EH (cell line): ENCODE data around the gene TNNI3.
"Not testable (repeated sequence)": the region's sequence is repeated elsewhere in the genome, so short reads cannot be mapped to it uniquely, and the experiment has no call there.

Experiments
- DNase-seq: peaks from one replicate; pipeline ENCODE4 v3.0.0-alpha.2; 2015; ENCODE audit warnings: low read depth

The TNNI3 gene

DNA sequence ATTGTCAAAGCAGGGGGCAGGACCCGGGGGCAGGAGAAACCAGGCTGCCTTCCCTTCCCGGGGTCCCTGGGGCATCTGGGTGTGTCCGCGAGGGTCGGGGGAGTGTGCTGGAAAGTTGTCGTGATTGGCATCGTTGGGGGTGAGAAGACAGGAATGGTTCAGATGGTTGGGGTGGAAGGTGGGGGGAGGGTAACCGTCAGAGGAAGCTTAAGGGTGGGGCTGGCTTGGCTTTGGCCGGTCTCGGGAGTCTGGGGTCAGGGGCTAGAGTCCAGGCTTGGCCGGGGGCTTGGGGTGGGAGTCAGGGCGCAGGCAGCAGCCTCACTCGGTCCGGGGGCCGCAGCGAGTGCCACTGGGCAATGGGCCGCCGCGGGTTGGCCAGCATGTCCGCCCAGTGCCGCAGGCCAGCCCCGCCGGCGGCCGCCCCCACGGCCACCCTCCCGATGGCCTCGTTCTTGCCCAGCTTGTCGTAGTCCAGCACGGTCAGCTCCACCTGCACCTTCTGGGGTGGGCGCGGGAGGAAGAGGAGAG is 15.7 kb upstream of the TNNI3 start:
- DNase-seq: no peak

DNA sequence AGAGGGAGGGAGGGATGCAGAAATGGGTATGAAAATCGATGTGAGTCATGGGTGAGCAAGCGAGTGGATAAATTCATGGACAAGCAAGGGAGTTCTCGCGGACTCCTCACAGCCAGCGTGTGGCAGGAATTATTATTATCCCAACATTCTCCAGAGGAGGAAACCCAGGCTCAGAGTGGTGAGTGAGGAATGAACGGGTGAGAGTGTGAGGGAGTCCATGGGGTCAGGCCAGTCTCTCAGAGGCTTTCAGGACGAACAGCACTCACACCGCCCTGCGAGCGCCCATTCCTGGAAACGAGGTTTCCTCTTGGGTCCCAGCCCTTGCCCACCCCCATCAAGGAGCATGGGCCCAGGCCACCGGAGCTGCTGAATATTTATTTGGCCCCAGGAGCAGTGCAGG is 15.2 kb upstream of the TNNI3 start:
- DNase-seq: peak; percentile 89

DNA sequence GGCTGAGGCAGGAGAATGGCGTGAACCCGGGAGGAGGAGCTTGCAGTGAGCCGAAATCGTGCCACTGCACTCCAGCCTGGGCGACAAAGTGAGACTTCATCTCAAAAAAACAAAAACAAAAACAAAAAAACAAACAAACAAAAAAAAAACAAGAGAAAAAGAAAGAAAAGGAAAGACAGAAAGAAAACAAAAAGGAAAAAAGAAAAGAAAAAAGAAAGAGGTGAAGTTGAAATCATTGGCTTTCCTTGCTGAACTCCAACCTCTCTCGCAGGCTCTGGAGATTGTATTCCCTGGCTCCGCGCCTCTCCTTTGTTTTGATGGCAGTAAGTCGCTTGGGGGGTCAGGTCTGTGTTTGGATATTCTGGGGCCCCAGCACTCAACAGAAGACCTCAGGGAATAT is 14.8 kb upstream of the TNNI3 start:
- DNase-seq: not testable (repeated sequence)

DNA sequence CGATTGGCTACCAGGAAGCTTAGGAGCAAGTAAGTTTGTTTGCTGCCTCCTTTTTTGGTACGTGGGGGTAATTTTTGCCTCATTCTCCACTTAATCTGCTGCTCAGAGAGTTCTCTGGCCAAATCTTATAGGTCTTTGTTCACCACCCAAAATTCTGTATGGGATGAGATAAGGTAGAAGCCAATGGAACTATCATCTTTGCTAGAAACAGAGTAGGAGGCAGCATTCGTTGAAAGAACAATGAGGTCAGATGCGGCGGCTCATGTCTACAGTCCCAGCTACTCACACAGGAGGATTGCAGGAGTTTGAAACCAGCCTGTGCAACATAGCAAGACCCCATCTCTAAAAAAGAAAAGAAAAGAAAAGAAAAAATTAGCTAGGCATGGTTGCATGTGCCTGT is 13.9 kb upstream of the TNNI3 start:
- DNase-seq: no peak

DNA sequence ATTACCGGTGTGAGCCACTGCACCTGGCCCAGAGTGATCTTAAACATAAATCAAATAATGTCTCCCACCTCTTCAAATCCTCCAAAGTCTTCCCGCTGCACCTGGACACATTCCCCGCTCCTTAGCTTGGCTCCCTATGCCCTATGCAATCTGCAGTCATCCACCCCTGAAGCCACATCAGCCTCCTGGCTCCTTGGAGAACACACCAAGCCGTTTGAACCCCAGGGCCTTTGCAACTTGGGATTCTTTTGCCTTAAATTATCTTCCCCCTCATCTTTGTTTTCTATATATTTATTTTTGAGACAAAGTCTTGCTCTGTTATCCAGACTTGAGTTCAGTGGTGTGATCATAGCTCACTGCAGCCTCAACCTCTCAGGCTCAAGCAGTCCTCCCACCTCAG is 11.6 kb upstream of the TNNI3 start:
- DNase-seq: no peak

DNA sequence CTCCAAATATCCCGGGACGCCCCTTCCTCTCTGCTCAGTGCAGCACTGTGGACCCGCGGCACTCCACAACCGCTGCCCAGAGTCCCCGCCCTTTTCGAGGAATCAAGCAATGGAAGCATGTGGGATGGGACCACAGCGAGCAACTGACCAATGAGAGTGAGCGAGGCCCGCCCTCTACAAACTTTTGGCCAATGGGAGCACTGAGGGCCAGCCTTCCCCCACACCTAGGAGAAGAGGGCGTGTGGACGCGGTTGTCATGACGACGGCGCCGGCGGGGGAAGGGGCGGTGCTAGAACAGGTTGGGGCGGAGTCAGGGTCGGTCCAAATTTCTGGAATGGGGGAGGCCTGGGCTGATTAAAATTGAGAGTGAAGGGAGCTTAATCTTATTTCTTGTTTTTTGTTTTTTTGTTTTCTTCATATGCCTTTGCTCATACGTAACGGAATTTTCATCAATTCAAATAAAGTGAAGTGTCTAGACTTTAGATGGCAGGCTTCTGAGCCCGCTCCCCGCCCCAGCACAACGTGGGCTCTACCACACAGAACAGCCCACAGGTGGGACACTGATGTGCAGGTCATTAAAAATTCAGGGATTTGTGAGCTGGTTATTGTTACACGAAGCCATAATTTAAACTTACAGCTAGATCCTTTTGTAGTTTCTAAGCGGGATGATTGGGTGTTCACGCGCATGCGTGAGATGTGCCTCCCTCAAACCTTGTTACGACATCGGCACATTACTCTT is 9.2 kb upstream of the TNNI3 start, which contains the start of gene DNAAF3:
TSS of gene DNAAF3 (minus strand) at position 84 of the 739 bp plus-strand sequence. CDS start 200 bp downstream, outside the sequence.
- DNase-seq: peak; percentile 99

DNA sequence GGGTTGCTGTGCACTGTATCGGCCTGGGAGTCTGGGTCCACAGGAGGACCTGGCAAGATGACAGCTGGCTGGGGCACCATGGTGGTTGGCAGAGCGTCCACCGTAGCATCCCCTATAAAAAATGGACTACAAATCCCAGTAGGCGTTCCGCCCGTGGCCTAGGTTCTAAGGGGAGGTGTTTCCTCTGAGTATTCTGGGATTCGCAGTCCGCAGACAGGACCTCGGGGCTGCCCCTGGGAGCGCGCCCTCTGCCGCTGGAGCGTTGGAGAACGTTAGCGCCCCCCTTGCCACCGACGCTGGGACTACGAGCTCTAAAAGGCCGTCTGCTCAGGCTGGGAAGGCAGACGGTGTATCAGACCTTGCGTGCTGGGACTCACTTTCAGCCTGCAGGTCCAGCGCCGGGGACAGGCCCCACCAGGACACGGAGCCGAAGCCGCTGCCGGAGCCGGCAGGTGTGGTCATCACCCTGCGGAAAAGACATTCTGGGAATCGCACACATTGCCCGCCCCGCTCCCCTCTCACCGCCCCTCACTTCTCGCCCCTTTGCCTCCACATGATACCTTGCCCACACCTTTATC is 8.5 kb upstream of the TNNI3 start:
- DNase-seq: peak; percentile 82

DNA sequence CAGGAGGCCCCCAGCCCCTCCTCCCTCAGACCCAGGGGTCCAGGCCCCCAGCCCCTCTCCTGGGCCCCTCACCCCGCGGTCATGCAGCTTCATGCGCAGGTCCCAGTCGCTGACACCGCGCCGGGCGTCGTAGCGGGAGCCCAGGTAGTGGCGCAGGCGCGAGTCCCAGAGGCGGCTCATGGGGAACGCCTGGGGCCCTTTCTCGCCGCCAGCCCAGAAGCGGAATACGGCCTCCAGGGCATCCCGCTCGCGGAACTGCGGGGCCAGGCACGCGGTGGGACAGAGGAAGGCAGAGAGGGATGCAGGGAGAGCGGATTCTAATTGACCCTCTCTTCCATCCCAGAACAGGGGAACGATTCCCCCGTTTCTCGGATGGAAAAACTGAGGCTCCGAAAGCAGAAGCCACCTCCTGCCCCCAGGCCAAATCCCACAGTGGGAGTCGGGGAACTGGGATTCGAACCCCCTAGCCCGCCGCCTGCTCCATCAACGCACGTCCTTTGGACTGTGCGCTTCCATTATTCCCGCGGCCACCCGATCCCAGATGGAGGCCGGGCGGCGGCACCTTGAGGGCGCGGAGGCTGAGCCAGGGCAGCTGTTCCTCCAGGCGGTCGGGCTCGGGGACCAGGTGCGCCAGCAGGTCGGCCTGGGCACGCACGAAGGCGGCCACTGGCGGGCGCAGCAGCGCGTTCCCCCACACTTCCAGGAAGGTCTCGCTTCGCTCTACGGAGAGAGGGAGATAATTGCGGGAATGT is 4.2 kb upstream of the TNNI3 start:
- no peak for DNase-seq

DNA sequence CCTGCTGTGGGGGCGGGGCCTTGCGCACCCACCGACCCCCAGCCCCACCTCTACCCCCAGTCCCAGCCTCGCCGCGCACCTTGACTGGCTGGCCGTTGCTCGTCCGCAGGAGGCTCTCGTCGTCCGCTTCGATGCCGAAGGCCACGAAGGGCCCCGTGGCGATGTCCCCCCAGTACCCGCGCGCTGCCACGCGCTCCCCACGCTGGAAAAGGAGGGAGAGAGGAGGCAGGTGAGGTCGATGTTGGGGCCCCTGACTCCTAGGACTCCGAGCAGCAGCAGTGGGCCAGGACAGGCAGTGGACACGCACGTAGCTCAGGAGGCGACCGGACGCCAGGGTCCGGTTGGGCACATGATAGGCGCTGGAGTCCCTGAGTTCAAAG is 3.4 kb upstream of the TNNI3 start:
- no peak for DNase-seq

DNA sequence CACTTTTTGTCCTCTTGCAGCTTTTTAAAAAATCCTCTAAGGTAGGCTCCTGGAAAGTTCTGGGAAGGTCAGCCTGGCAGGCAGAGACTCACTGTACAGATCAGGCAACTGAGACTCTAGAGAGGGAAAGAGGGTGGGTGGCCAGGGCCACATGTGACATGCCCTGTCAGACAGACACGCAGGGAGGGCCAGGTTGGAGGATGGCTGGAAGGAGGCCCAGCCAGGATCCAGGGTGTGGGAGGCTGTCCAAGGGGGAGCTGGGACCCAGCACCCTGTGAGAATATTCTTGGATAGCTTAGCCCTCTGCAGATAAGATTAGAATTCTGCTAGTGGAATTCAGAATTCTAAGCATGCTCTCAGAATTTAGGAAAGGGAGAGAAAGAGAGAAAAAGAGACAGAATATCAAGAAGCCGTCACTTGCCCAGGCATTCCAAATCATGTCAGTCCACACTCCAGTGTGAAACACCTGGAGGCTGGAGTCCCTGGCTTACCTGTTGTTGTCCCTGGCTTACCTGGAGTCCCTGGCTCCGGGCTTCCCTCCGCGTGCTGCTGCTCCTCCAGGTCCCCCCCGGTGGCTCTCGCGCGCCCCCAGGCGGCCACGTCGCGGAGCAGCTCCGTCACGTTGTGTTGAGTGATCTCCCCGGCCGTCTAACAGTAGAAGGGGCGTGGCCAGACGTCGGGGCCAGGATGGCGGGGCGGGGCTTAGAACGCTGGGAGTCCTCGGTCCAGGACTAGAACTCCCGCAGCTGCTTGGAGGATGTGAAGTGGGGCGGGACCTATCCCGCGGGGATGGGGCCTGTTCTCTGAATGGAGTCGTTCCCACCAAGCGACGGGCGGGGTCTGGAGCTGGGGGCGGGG is 2.8 kb upstream of the TNNI3 start:
- peak; percentile 87 for DNase-seq

DNA sequence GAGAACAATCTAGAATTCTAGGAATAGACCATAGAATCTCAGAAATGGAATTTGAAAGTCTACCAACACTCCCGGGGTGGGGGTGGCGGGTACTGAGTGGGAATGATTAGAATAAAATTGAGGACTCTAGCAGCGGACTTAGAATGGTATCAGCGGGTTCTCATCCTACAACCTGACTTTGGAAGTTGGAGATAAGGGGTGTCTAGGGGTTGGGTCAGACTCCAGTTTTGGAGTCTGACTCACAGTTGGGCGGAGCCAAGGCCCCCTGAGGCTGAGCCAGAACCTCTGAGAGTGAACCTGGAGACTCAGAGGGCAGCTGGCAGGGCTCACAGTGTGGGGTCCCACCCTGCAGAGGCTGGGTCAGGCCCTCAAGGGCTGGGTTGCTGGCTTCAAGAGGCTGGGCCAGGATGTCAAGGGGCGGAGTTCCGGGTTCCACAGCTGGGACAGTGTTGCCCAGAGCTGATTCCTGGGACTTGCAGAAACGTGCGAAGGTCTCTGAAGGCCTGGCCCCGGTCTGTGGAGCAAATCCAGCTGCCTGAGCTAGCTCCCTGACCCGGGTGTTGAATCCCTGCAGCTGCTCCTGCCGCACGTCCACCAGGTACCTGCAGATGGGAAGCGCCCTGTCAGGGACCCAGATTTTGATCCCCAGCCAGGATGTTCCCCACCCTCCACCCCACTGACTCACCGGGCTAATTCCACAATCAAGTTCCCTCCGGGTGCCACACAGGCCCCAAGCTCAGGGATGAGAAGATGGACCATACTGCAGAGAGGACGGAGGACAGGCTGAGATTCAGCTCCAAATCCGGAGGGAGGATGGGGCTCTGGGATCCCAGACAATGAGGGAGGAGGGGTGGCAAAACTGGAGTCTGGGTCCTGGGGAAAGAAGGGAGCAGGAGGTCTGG is 1.6 kb upstream of the TNNI3 start:
- DNase-seq: peak; percentile 59

DNA sequence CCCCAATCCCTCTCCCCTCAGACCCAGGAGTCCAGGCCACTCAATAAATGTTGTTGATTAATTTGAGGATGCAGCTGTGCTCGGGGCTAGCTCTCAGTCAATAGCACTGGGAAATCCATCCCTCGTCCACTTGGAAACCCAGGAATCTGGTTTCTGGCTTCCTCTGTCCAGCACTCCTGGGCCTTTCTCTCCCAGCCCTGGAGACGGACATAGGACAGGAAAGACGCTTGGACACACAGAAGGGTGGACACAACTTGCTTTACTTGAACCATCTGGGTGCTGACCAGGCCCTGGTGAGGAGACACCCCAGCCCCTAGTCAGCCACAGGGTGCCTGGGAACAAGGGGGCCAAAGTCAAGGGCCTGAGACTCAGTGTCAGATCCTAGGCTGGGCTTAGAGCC is 891 bp upstream of the TNNI3 start:
- DNase-seq: no peak

DNA sequence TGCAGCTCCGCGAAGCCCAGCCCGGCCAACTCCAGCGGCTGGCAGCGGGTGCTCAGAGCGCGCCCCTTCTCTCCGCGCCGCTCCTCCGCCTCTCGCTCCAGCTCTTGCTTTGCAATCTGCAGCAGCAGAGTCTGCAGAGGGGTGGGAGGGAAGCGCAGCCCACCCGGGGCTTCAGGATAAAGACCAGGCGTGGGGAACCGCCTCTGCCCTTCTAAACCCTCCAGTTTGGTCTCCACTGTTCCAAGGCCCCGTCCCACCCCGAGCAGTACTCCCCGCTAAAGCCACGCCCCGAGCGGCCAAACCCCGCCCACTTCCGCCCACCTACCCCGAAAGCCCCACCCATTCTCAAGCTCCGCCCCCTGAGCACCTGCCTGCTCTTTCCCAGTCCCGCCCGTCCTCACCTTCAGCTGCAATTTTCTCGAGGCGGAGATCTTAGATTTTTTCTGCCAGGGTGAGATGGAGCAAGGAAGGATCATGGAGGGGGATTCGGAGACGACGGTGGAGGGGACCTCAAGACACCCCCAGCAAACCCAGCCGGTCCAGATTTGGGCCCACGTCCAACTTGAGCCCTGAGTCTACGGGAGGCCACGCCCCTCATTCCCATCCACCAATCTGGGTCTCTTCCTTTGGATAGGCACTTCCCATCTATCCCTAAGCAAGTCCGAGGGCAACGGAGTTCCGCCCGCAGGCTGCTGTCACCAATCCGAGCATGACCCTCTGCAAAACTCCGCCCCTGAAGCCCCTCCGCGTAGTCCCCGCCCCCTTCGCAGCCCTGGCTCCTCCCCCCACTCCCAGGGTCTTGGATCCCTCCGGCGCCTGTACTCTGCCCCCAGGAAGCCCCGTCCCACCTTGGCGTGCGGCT is 1.1 kb downstream of the TNNI3 start:
- peak; percentile 71 for DNase-seq

DNA sequence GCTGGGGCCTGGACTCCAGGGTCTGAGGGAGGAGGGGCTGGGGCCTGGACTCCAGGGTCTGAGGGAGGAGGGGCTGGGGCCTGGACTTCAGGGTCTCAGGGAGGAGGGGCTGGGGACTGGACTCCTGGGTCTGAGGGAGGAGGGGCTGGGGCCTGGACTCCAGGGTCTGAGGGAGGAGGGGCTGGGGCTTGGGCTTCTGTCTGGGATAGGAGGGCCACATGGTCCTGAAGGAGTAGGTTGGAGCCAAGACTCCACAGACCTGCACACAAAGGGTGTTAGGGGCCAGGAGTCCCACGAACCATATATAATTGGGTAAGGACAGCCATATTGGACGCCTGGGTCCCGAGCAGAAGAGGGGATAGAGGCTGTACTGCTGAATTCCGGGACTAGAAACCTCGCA is 1.7 kb downstream of the TNNI3 start:
- DNase-seq: not testable (repeated sequence)

DNA sequence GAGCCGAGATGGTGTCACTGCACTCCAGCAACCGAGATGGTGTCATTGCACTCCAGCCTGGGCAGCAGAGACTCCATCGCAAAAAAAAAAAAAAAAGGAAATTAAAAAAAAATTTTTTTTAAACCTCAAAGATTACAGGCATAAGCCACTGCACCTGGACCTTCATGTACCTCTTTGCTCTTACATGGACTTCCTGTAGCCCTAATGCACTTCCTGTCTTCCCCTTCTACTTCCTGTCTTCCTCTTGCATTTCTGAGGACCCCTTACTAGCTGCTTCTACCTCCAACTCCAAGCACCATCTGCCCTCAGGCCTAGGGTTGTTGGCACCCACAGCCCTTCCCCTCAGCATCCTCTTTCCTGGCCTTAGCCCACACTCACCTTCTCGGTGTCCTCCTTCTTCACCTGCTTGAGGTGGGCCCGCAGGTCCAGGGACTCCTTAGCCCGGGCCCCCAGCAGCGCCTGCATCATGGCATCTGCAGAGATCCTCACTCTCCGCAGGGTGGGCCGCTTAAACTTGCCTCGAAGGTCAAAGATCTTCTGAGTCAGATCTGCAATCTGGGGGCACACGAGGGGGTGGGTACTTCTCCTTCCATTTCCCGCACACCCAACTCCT is 3.8 kb downstream of the TNNI3 start:
- DNase-seq: no peak

DNA sequence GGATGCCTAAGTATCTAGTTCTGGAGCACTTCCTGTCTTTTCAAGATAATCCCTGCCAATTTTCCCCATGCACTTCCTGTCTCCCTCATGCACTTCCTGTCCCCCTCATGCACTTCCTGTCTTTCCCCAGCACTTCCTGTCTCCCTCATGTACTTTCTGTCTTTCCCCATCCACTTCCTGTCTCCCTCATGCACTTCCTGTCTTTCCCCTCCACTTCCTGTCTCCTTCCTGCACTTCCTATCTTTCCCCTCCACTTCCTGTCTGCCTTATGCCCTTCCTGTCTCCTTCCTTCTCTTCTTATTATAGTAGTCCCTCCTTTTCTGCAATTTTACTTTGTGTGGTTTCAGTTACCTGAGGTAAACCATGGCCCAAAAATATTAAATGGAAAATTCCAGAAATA is 5.5 kb downstream of the TNNI3 start:
- DNase-seq: peak; percentile 22

DNA sequence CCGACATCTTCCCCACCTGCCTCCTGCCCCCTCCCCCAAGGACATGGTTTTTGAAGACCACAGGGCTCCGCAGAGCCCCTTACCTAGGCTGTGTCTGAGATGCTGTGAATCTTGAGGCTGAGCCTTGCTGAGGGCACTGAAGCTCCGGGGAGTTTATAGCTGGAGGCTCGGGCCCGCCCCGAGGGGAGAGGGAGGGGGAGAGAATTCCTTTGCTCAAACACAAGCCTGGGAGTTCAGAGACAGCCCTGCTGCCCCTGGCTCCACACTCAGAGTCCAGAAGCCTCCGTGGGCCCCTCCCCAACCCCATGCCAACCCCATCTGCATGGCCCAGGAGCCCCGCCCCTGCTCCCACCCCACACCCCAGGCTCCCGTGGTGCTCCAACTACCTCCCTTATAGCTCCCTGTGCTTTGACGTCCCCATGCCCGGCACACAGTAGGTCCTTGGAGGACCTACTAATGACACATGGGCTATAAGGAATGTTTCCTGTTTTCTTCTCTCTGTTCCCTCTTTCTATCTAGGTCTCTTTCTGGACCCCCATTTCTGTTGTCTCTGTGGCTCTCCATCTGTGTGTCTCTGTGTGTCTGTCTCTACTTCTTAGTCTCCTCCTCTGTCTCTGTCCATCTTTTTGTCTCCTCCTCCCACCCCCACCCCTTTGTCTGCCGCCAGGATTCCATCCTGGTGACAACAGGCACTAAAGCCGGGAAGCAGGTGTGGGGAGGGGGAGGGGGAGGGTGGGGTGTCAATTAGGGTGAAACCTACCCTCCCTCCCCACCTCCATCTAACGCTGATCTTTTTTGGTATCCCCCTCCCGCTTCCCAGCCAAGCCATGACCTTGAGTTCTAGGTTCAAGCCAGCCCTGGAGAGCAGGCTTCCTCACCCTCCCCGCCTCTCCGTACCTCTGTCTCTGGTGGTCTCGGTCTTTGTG is 8.2 kb downstream of the TNNI3 start, which contains the start of gene TNNT1:
TSS of gene TNNT1 (minus strand) at position 129 of the 926 bp plus-strand sequence. CDS start 2,049 bp downstream, outside the sequence.
- DNase-seq: peak; percentile 57
